Upper lobe of right lung (tissue), 1 donor: ENCODE data around the gene CHID1. TPM values are rescaled to one million over a fixed set of nuclear protein-coding genes. Genes with fewer than 3 reads are reported as not detected.

Experiments
- ATAC-seq: fragments of 200-7000 bp; cut with Tn5 transposase; one replicate; pipeline ENCODE4 v1.9.1; 2020; ENCODE audit warnings: mild to moderate bottlenecking, moderate library complexity
- DNase-seq: peaks from one replicate; pipeline ENCODE4 v3.0.0-alpha.2; 2020
- H3K27ac ChIP-seq: fragments of 200-600 bp; one replicate; pipeline ENCODE4 v1.8.0; 2022
- H3K27me3 ChIP-seq: fragments of 200-600 bp; one replicate; pipeline ENCODE4 v1.8.0; 2022; ENCODE audit warnings: mild to moderate bottlenecking
- H3K36me3 ChIP-seq: fragments of 200-600 bp; one replicate; pipeline ENCODE4 v1.8.0; 2022
- H3K4me1 ChIP-seq: fragments of 200-600 bp; one replicate; pipeline ENCODE4 v1.8.0; 2022
- H3K4me3 ChIP-seq: fragments of 200-600 bp; one replicate; pipeline ENCODE4 v1.8.0; 2022; ENCODE audit warnings: mild to moderate bottlenecking
- H3K9me3 ChIP-seq: fragments of 200-600 bp; one replicate; pipeline ENCODE4 v1.8.0; 2022
- CTCF ChIP-seq: fragments of 200-600 bp; IDR thresholded peaks from one replicate; pipeline ENCODE4 v1.8.0; 2022; ENCODE audit warnings: antibody characterized with exemption
- intact Hi-C: fragments of 100-400 bp; cut with DNase I; formaldehyde crosslinking; loops from one replicate; pipeline ENCODE4 v1.11.0; 2022
- total RNA-seq: library from RNA; stranded (reverse); fragmentation: NEBNext Ultra II Directional; extraction: Animal tissue kit (Norgen Biotek cat#: 25700); gene quantifications from one replicate; pipeline ENCODE4 v1.2.1, GENCODE V29; 2021
- donor health status: DM: no; HTN: yes; CAD: no; lungs with severe emphysema.

The CHID1 gene
- total RNA-seq, 1 donor from 2014 or later = 52.9 TPM

DNA sequence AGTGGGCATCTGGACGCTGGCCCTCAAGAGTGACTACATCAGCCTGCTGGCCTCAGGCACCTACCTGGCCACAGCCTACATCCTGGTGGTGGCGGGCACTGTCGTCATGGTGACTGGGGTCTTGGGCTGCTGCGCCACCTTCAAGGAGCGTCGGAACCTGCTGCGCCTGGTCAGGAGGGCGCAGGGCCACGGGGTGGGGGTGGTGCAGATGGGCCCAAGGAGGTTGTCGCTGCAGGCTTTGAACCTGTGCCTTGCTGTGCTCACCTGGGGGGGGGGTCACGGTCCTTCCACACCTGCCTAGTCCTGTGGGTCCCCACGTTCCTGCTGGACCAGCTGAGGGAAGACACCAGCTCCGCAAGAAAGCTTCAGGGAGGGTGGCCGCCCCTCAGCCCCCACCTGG, 74.3 kb downstream of the CHID1 start:
- peaks cover 50% of the 10 kb centered on the region for H3K36me3 ChIP-seq
- ATAC-seq (no peak), DNase-seq (no peak)
- H3K27ac ChIP-seq = no peak overlapping the region
- no peaks in the 10 kb centered on the region for H3K9me3 ChIP-seq
- no peak overlapping the region for H3K4me3 ChIP-seq
- no peak for TF ChIP-seq CTCF
- intact Hi-C loops = no loop called here
- peaks cover 52% of the 10 kb centered on the region for H3K4me1 ChIP-seq
- no peaks in the 10 kb centered on the region for H3K27me3 ChIP-seq

DNA sequence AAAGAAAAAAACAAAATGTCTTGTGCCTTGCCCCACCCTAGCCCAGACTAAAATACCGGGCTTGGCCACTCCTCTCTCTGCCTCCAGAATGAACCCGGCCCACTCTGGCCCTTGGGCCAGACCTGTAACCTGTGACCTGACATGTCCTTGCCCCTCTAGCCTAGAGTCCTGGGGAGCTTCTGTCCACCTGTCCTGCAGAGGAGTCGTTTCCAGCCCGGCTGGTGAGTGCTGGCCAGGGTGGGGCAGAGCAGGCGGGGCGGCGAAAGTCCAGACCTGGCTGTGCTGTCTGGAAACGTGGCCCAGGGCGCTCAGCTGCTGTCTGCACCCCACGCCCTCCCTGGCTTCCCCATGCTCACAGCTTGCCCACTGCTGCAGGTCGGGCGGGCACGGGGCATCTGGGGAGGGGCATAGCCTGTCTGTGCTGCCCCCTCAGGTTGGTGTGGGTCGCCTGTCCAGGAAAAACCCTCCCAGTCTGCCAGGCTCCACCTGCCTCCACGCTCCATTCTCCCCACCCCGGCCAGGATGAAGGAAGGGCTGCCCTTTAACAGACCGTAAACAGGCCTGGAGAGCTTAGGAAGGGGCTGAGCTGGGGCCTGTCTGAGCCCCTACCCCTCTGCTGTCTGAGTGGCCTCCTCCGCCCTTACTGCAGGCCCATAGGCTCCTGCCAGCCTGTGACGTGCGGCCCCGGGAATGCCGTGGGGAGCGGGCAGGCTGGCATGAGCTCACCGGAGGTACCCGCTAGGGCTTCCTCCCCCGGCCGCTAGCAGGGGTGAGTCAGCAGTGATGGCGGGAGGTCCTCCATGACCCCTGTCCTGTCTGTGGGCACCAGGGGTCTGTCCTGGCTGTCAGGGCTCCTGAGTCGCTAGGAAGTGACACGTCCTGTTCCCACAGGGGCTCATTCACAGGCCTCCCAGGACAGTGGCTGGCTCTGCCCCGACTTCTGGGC, 76.0 kb downstream of the CHID1 start:
- Histone ChIP-seq H3K9me3 (no peaks in the 10 kb centered on the region), H3K27ac (peak overlapping the region; percentile 82), H3K4me1 (peaks cover 55% of the 10 kb centered on the region), H3K27me3 (peaks cover 9% of the 10 kb centered on the region), H3K36me3 (peaks cover 39% of the 10 kb centered on the region), H3K4me3 (peak overlapping the region; percentile 83)
- intact Hi-C loops = no loop called here
- DNase-seq (peak; percentile 91), ATAC-seq (peak; percentile 65)
- no peak for TF ChIP-seq CTCF

DNA sequence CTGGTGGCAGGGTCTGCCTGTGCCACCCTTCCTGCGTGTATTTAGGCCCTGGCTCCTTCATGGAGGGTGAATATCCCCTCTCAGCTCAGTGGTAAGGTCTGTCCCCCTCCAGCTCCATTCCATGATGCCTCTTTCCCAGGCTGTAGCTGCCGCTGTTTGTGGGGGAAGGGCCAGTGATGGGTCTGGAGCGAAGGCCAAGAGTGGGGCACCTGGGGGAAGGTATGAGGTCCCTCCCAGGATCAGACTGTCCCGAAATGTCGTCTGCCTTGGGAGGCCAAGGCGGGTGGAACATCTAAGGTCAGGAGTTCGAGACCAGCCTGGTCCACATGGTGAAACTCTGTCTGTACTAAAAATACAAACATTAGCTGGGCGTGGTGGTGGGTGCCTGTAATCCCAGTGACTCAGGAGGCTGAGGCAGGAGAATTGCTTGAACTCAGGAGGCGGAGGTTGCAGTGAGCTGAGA, 76.7 kb downstream of the CHID1 start:
- Histone ChIP-seq H3K27me3 (peaks cover 9% of the 10 kb centered on the region), H3K4me1 (peaks cover 57% of the 10 kb centered on the region), H3K36me3 (peaks cover 31% of the 10 kb centered on the region), H3K27ac (peak overlapping the region; percentile 82), H3K4me3 (peak overlapping the region; percentile 83), H3K9me3 (no peaks in the 10 kb centered on the region)
- intact Hi-C loops = no loop called here
- DNase-seq (no peak), ATAC-seq (no peak)
- TF ChIP-seq CTCF = no peak

DNA sequence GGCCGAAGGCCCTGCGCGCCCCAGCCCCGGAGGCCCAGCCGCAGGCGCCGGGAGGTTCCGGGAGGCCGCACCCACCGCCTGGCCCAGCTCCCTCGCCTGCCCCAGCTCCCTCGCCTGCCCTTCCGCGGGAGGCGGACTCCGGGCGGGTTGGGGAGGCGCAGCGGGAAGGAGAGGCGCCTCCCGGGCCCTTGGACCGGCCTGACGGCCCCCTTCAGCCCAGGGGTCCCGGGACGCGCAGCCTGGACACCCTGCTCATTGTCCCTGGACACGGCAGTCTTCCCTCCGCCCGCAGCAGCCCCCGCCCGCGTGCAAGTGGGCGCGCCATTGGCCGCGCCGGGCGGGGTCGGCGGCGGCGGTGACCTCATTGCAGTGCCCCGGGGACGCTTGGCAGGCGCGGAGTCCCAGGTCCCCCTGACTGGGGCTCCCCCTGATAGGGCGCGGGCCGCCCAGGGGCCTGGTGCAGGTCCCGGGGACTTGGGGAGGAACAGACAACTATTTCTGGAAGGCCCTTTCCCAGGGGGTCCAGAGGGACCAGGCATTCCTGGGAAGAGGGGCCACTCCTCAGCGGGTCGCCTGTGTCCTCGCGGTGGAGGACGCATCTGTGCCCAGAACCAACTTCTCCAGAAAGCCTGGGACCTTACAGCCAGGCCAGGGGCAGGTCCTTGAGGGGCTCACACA, 77.4 kb downstream of the CHID1 start:
- ATAC-seq = peak; percentile 28
- DNase-seq = peak; percentile 86
- Histone ChIP-seq H3K4me3 (peak overlapping the region; percentile 83), H3K27me3 (peaks cover 9% of the 10 kb centered on the region), H3K36me3 (peaks cover 25% of the 10 kb centered on the region), H3K9me3 (no peaks in the 10 kb centered on the region), H3K27ac (peak overlapping the region; percentile 82), H3K4me1 (peaks cover 60% of the 10 kb centered on the region)
- TF ChIP-seq CTCF = no peak
- intact Hi-C loops = no loop called here

DNA sequence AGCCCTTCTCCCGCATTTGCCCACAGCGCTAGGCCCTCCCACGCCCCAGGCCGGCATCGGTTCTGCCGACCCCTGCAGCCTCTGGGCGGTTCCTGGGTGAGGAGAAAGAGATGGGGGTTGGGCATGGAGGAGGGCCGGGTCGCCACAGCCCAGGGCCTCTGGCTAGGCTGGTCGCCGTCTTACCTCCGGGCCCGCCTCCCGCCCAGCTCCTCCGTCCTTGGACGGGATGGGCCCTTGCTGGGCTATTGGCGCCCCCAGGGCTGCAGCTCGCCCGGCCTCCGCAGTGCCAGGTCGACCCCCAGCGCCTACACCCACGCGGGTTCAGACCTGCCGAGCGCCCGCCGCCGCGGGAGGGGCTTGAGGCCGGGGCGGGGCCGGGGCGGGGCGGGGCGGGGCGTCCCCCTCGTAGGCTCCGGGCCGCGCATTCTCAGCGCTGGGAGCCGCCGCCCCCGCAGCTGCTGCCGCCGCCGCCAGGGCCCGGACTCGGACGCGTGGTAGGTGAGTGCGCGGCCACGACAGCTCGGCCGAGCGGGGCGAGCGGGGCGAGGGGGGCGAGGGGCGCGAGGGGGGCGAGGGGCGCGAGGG, 78.0 kb downstream of the CHID1 start, which contains the start of gene CD151:
Gene CD151, plus strand, starts transcription at position 424 of the 585 bp plus-strand sequence. CDS start 3,118 bp downstream, outside the sequence.
- Histone ChIP-seq H3K27me3 (peaks cover 9% of the 10 kb centered on the region), H3K36me3 (peaks cover 18% of the 10 kb centered on the region)
- intact Hi-C loops = no loop called here

More for the DNA sequence above, 78.0 kb downstream of the CHID1 start, which contains the start of gene CD151:
- Histone ChIP-seq H3K9me3 (no peaks in the 10 kb centered on the region), H3K27ac (peak within 1 kb of the TSS; percentile 82), H3K4me1 (peaks cover 64% of the 10 kb centered on the region), H3K4me3 (peak within 1 kb of the TSS; percentile 83)
- no peak for TF ChIP-seq CTCF
- peak; percentile 52 for ATAC-seq
- peak; percentile 79 for DNase-seq
